Parathyroid adenoma (tissue), 2 donors: ENCODE results near the gene CDK18.

Experiments
- H2AFZ ChIP-seq: fragments of 300-600 bp; sonication (generic); one replicate; pipeline ENCODE4 v1.7.0; 2017; ENCODE audit warnings: antibody characterized with exemption, mild to moderate bottlenecking
- H3K27ac ChIP-seq: fragments of 300-600 bp; sonication (generic); one replicate; pipeline ENCODE4 v1.7.0; 2017
- H3K27me3 ChIP-seq: fragments of 300-600 bp; sonication (generic); one replicate; pipeline ENCODE4 v1.7.0; 2017; ENCODE audit warnings: low read length; ENCODE audit not compliant: control insufficient read depth, insufficient read depth
- H3K36me3 ChIP-seq: fragments of 300-600 bp; sonication (generic); one replicate; pipeline ENCODE4 v1.7.0; 2017; ENCODE audit warnings: low read length; ENCODE audit not compliant: control insufficient read depth, insufficient read depth
- H3K4me1 ChIP-seq: fragments of 300-600 bp; sonication (generic); one replicate; pipeline ENCODE4 v1.7.0; 2017; ENCODE audit warnings: control low read depth
- H3K4me2 ChIP-seq: fragments of 300-600 bp; sonication (generic); one replicate; pipeline ENCODE4 v1.7.0; 2017; ENCODE audit warnings: low read length
- H3K4me3 ChIP-seq: fragments of 300-600 bp; sonication (generic); one replicate; pipeline ENCODE4 v1.7.0; 2017; ENCODE audit warnings: low read depth, low read length
- H3K79me2 ChIP-seq: fragments of 300-600 bp; sonication (generic); one replicate; pipeline ENCODE4 v1.7.0; 2017; ENCODE audit warnings: control low read depth
- H3K9ac ChIP-seq: fragments of 300-600 bp; sonication (generic); one replicate; pipeline ENCODE4 v1.7.0; 2017; ENCODE audit warnings: mild to moderate bottlenecking
- H3K9me3 ChIP-seq: fragments of 300-600 bp; sonication (generic); one replicate; pipeline ENCODE4 v1.7.0; 2017; ENCODE audit warnings: low read length; ENCODE audit not compliant: control insufficient read depth
- CTCF ChIP-seq: fragments of 300-600 bp; sonication (generic); IDR thresholded peaks from one replicate; pipeline ENCODE4 v1.7.0; 2017; ENCODE audit warnings: antibody characterized with exemption, mild to moderate bottlenecking
- donor health status: primary hyperparathyroidism.

The CDK18 gene

GRCh38 chr1:205525495-205526285 lies 21.2 kb downstream of the CDK18 start:
- no peaks in the 10 kb centered on the region for H3K79me2 ChIP-seq
- no peak overlapping the region for H3K4me2 ChIP-seq
- no peaks in the 10 kb centered on the region for H3K9me3 ChIP-seq
- no peaks in the 10 kb centered on the region for H3K27me3 ChIP-seq
- H3K4me3 ChIP-seq = no peak overlapping the region
- no peak overlapping the region for H3K27ac ChIP-seq
- H3K36me3 ChIP-seq = no peaks in the 10 kb centered on the region
- H2AFZ ChIP-seq = no peak overlapping the region
- H3K4me1 ChIP-seq = no peaks in the 10 kb centered on the region
- H3K9ac ChIP-seq = no peak overlapping the region
- TF ChIP-seq CTCF = no peak

- H3K36me3 ChIP-seq = no peaks in the 10 kb centered on the region
- no peaks in the 10 kb centered on the region for H3K9me3 ChIP-seq
- H3K27me3 ChIP-seq = no peaks in the 10 kb centered on the region
- H3K27ac ChIP-seq = no peak overlapping the region
- no peak overlapping the region for H3K9ac ChIP-seq
- TF ChIP-seq CTCF = no peak
- no peak overlapping the region for H3K4me2 ChIP-seq
- no peak overlapping the region for H2AFZ ChIP-seq
- H3K4me3 ChIP-seq = no peak overlapping the region
- H3K79me2 ChIP-seq = no peaks in the 10 kb centered on the region
- no peaks in the 10 kb centered on the region for H3K4me1 ChIP-seq
These were observed 22.0 kb downstream of the CDK18 start for GRCh38 chr1:205526431-205526830.

- no peak overlapping the region for H3K4me3 ChIP-seq
- no peaks in the 10 kb centered on the region for H3K27me3 ChIP-seq
- no peak overlapping the region for H3K4me2 ChIP-seq
- no peak overlapping the region for H2AFZ ChIP-seq
- no peak overlapping the region for H3K27ac ChIP-seq
- H3K4me1 ChIP-seq = no peaks in the 10 kb centered on the region
- no peak for TF ChIP-seq CTCF
- H3K79me2 ChIP-seq = no peaks in the 10 kb centered on the region
- no peaks in the 10 kb centered on the region for H3K9me3 ChIP-seq
- no peak overlapping the region for H3K9ac ChIP-seq
- H3K36me3 ChIP-seq = no peaks in the 10 kb centered on the region
These were observed 23.5 kb downstream of the CDK18 start for GRCh38 chr1:205527931-205528330.

- no peak for TF ChIP-seq CTCF
- H3K27me3 ChIP-seq = no peaks in the 10 kb centered on the region
- H3K4me2 ChIP-seq = no peak overlapping the region
- H3K4me3 ChIP-seq = no peak overlapping the region
- H3K4me1 ChIP-seq = no peaks in the 10 kb centered on the region
- H2AFZ ChIP-seq = no peak overlapping the region
- H3K9ac ChIP-seq = no peak overlapping the region
- H3K36me3 ChIP-seq = no peaks in the 10 kb centered on the region
- no peaks in the 10 kb centered on the region for H3K9me3 ChIP-seq
- no peak overlapping the region for H3K27ac ChIP-seq
- no peaks in the 10 kb centered on the region for H3K79me2 ChIP-seq
These were observed 24.0 kb downstream of the CDK18 start for GRCh38 chr1:205528446-205528886.
